B cell (primary cell): ENCODE results near the gene TBC1D12. TPM values are rescaled to one million over a fixed set of nuclear protein-coding genes. Genes with fewer than 3 reads are reported as not detected.

Source experiments
- ATAC-seq: fragments of 200-7000 bp; cut with Tn5 transposase; one replicate; pipeline ENCODE4 v1.10.0; 2021; ENCODE audit warnings: low read depth, mild to moderate bottlenecking, moderate number of reproducible peaks, moderate library complexity
- CTCF ChIA-PET: fragments of 350-600 bp; sonication (Branson Sonifier 250); formaldehyde crosslinking; loops from one replicate; lab custom pipeline; 2021; ENCODE audit warnings: antibody characterized with exemption, inconsistent platforms; lab: Charles Lee
- POLR2A ChIA-PET: fragments of 350-600 bp; sonication (Branson Sonifier 250); formaldehyde crosslinking; loops from one replicate; lab custom pipeline; 2021; ENCODE audit warnings: antibody characterized with exemption; lab: Charles Lee
- DNase-seq: peaks from one replicate; pipeline ENCODE4 v3.0.0; 2013
- H2AFZ ChIP-seq: 2 replicates; pipeline ENCODE4 v1.6.1; 2012; ENCODE audit warnings: mild to moderate bottlenecking, low read depth, low read length; ENCODE audit not compliant: insufficient read depth, poor library complexity, severe bottlenecking
- H3K27ac ChIP-seq, 2 donors: 1 replicate in 1 of 2; 2 replicates in 1 of 2; pipeline ENCODE4 v1.5.1; 2012 to 2013; ENCODE audit warnings: low read length in 2 of 2, mild to moderate bottlenecking in 2 of 2, moderate library complexity in 1 of 2
- H3K27me3 ChIP-seq, 4 experiments: fragments of 200-600 bp in 1 of 4; sonication (generic) in 1 of 4; replicated peaks in 1 of 4; 1 replicate in 2 of 4; 2 replicates in 2 of 4; pipeline versions ENCODE4 v1.6.1 to v1.7.0; 2013 to 2016; ENCODE audit warnings: low read length in 3 of 4, mild to moderate bottlenecking in 2 of 4, mixed read lengths in 1 of 4, moderate library complexity in 1 of 4; ENCODE audit not compliant: insufficient read depth in 4 of 4, control insufficient read depth in 3 of 4; ENCODE audit errors: control extremely low read depth in 1 of 4
- H3K36me3 ChIP-seq, 2 experiments: replicated peaks in 1 of 2; 1 replicate in 1 of 2; 2 replicates in 1 of 2; pipeline versions ENCODE4 v1.6.1 to v1.7.1; 2013; ENCODE audit warnings: low read length in 1 of 2; ENCODE audit not compliant: insufficient read depth in 2 of 2, control insufficient read depth in 1 of 2; ENCODE audit errors: control extremely low read depth in 1 of 2, extremely low read depth in 1 of 2
- H3K4me1 ChIP-seq, 2 donors: fragments of 200-600 bp in 1 of 2; sonication (generic) in 1 of 2; 1 replicate in 1 of 2; 2 replicates in 1 of 2; pipeline versions ENCODE4 v1.5.1 to v1.6.1; 2013 to 2017; ENCODE audit warnings: low read length in 2 of 2; ENCODE audit not compliant: control insufficient read depth in 2 of 2, insufficient read depth in 2 of 2
- H3K4me2 ChIP-seq: replicated peaks from 2 replicates; pipeline ENCODE3; 2012; ENCODE audit warnings: mild to moderate bottlenecking, low read depth, low read length; ENCODE audit not compliant: poor library complexity, severe bottlenecking
- H3K4me3 ChIP-seq, 5 experiments: fragments of 200-600 bp in 1 of 5; sonication (generic) in 1 of 5; 1 replicate in 3 of 5; 2 replicates in 2 of 5; pipeline versions ENCODE4 v1.5.1 to v1.7.0; 2011 to 2016; ENCODE audit warnings: low read length in 4 of 5, mild to moderate bottlenecking in 4 of 5, low read depth in 2 of 5, control low read depth in 1 of 5, moderate library complexity in 1 of 5; ENCODE audit not compliant: insufficient read depth in 1 of 5; ENCODE audit errors: control extremely low read depth in 1 of 5, extremely low read depth in 1 of 5
- H3K79me2 ChIP-seq: fragments of 200-600 bp; sonication (generic); one replicate; pipeline ENCODE4 v1.6.0; 2016; ENCODE audit warnings: low read length; ENCODE audit not compliant: control insufficient read depth, insufficient read depth
- H3K9ac ChIP-seq: fragments of 200-600 bp; sonication (generic); 2 replicates; pipeline ENCODE4 v1.6.1; 2017; ENCODE audit warnings: mild to moderate bottlenecking, low read length, moderate library complexity
- H3K9me3 ChIP-seq, 3 donors: one replicate each; pipeline versions ENCODE4 v1.6.1 to v1.7.1; 2013; ENCODE audit warnings: low read length in 2 of 3; ENCODE audit not compliant: control insufficient read depth in 2 of 3, insufficient read depth in 1 of 3; ENCODE audit errors: control extremely low read depth in 1 of 3
- H4K20me1 ChIP-seq: 2 replicates; pipeline ENCODE4 v1.6.0; 2012; ENCODE audit warnings: mild to moderate bottlenecking, low read length; ENCODE audit not compliant: insufficient read depth, control insufficient read depth, poor library complexity, severe bottlenecking
- H3K27ac Mint-ChIP-seq: one replicate; pipeline ENCODE4 v1.8.0; 2021; ENCODE audit warnings: mixed read lengths
- H3K27me3 Mint-ChIP-seq: one replicate; pipeline ENCODE4 v1.8.0; 2021; ENCODE audit warnings: mixed read lengths
- H3K4me1 Mint-ChIP-seq: one replicate; pipeline ENCODE4 v1.8.0; 2021; ENCODE audit warnings: mixed read lengths
- H3K4me3 Mint-ChIP-seq: one replicate; pipeline ENCODE4 v1.8.0; 2021; ENCODE audit warnings: mixed read lengths
- H3K9me3 Mint-ChIP-seq: one replicate; pipeline ENCODE4 v1.8.0; 2022; ENCODE audit warnings: mixed read lengths; ENCODE audit not compliant: insufficient read depth
- EZH2 ChIP-seq: IDR thresholded peaks from 2 replicates; pipeline ENCODE4 v1.6.1; 2012; ENCODE audit warnings: borderline replicate concordance, low read depth, mild to moderate bottlenecking, moderate library complexity, low read length; ENCODE audit not compliant: insufficient read depth, poor library complexity, severe bottlenecking
- WGBS: methylation state at CpG from one replicate; pipeline ENCODE4 v1.1.5; 2013; ENCODE audit warnings: missing lambda C conversion rate; ENCODE audit not compliant: insufficient coverage; 5-methylcytosine and 5-hydroxymethylcytosine counted together
- intact Hi-C: fragments of 100-400 bp; cut with micrococcal nuclease; formaldehyde crosslinking; loops from one replicate; pipeline ENCODE4 v1.10.0; 2022
- polyA plus RNA-seq: library from polyadenylated mRNA; depleted of rRNA; stranded (reverse); fragments of >200 nt; gene quantifications from 2 replicates; pipeline ENCODE4 v1.2.3, GENCODE V29; 2012
- total RNA-seq, 2 donors: library from RNA; stranded (reverse); fragments of 120-200 nt in 1 of 2; gene quantifications; 1 replicate in 1 of 2; 2 replicates in 1 of 2; pipeline versions ENCODE4 v1.2.3 to v1.2.4, GENCODE V29; 2013 to 2022
- TF ChIP-seq, protein P1 (sequence below): fragments of 200-600 bp; IDR thresholded peaks from one replicate; pipeline ENCODE4 v1.8.0; 2022; ENCODE audit warnings: antibody characterized with exemption, mild to moderate bottlenecking

TBC1D12 gene
- total and polyA plus RNA-seq, 2 donors (not counting 1 experiment from before 2014, with no cell fraction given): 3.1 to 9.3 TPM

DNA sequence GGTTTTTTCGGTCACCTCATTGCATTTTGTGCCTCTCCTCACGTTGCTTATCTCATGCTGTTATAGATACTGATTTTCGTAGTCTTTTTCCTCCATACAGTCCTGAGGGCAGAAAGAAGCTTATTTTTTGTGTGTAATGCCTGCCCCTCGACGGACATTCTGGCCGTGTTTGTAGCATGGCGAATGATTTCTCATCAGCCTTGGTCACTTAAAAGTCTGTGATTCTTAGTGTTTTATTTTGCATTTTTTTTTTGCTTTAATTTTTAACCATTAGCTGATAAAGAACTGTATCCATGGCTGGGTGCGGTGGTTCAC lies 39.1 kb upstream of the TBC1D12 start:
- no peaks in the 10 kb centered on the region for H3K9me3 Mint-ChIP-seq
- ATAC-seq: peak; percentile 13
- H3K27me3 Mint-ChIP-seq: peaks cover 11% of the 10 kb centered on the region
- Histone ChIP-seq H3K36me3 (peaks cover 5 to 7% of the 10 kb centered on the region in 2 experiments), H3K4me3 (peak overlapping the region; percentile 38 to 95 (median 83)), H3K4me1 (peaks cover 16 to 18% of the 10 kb centered on the region in 2 donors), H2AFZ (peak overlapping the region; percentile 91), H3K27me3 (peaks cover 0 to 5% (median 2%) of the 10 kb centered on the region in 4 experiments), H3K79me2 (peaks cover 29% of the 10 kb centered on the region), H3K27ac (peak overlapping the region; percentile 94 to 95), H3K4me2 (peak overlapping the region; percentile 87), H3K9ac (peak overlapping the region; percentile 97), H3K9me3 (no peaks in the 10 kb centered on the region), H4K20me1 (no peaks in the 10 kb centered on the region)
- no peak for TF ChIP-seq EZH2
- TF ChIP-seq, protein P1, sequence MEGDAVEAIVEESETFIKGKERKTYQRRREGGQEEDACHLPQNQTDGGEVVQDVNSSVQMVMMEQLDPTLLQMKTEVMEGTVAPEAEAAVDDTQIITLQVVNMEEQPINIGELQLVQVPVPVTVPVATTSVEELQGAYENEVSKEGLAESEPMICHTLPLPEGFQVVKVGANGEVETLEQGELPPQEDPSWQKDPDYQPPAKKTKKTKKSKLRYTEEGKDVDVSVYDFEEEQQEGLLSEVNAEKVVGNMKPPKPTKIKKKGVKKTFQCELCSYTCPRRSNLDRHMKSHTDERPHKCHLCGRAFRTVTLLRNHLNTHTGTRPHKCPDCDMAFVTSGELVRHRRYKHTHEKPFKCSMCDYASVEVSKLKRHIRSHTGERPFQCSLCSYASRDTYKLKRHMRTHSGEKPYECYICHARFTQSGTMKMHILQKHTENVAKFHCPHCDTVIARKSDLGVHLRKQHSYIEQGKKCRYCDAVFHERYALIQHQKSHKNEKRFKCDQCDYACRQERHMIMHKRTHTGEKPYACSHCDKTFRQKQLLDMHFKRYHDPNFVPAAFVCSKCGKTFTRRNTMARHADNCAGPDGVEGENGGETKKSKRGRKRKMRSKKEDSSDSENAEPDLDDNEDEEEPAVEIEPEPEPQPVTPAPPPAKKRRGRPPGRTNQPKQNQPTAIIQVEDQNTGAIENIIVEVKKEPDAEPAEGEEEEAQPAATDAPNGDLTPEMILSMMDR: peak; percentile 48
- peak overlapping the region; percentile 98 for H3K27ac Mint-ChIP-seq
- intact Hi-C loops: loop anchor here (1.0 to 2.0 kb wide), 3 partner anchors 81 to 660 kb away; partner anchors contain the start of genes FRA10AC1 and HELLS
- DNase-seq: no peak
- CTCF ChIA-PET: interaction anchor here (0.8 to 3.1 kb wide), 6 partner anchors 17 to 81 kb away, joined by 3 to 23 read pairs (median 11); partner anchors contain the start of gene TBC1D12
- H3K4me1 Mint-ChIP-seq: peaks cover 36% of the 10 kb centered on the region
- POLR2A ChIA-PET: interaction anchor here (0.6 to 2.4 kb wide), 2 partner anchors 39 to 42 kb away, joined by 3 to 15 read pairs; partner anchors contain the start of gene TBC1D12
- H3K4me3 Mint-ChIP-seq: peak overlapping the region; percentile 98
- WGBS: no CpG with 5 or more reads among the region's 8 CpGs

DNA sequence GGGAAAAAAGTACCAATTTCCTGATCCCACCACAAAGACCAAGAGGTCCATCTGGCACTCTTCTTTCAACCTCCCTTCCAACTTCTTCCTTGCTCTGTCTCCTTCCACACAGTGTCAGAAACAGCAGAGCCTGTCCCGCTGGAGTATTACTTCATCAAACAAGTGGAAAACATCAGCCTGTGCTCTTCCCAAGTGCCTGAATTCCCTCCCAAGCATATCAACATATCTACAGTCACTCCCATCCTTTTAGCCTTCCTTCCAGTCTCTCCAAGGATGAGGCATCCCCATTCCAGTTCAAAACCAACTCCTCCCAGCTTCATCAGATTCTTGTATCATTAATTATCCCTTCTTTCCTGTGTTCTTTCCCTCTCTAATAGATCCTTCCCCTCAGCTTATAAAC lies 37.9 kb upstream of the TBC1D12 start:
- TF ChIP-seq, protein P1: no peak
- no peak for TF ChIP-seq EZH2
- Histone ChIP-seq H3K27ac (no peak overlapping the region), H3K9me3 (no peaks in the 10 kb centered on the region), H3K4me3 (no peak overlapping the region), H3K9ac (no peak overlapping the region), H2AFZ (no peak overlapping the region), H4K20me1 (no peaks in the 10 kb centered on the region), H3K4me2 (no peak overlapping the region), H3K27me3 (peaks cover 0 to 7% (median 2%) of the 10 kb centered on the region in 4 experiments), H3K79me2 (peaks cover 20% of the 10 kb centered on the region), H3K4me1 (peaks cover 16 to 18% of the 10 kb centered on the region in 2 donors), H3K36me3 (no peaks in the 10 kb centered on the region)
- Mint-ChIP-seq H3K27ac (no peak overlapping the region), H3K4me3 (peak overlapping the region; percentile 51), H3K27me3 (peaks cover 15% of the 10 kb centered on the region), H3K9me3 (no peaks in the 10 kb centered on the region), H3K4me1 (peaks cover 31% of the 10 kb centered on the region)
- ChIA-PET POLR2A (no interaction called here), CTCF (no interaction called here)
- intact Hi-C loops: no loop called here
- ATAC-seq (no peak), DNase-seq (no peak)
- 92% methylated on average over 1 of the region's 1 CpG for WGBS
